H9 (cell line): ENCODE data around the gene IZUMO1. TPM values are rescaled to one million over a fixed set of nuclear protein-coding genes. Genes with fewer than 3 reads are reported as not detected.
"Not testable (repeated sequence)": the region's sequence is repeated elsewhere in the genome, so short reads cannot be mapped to it uniquely, and the experiment has no call there.

Experiments
- DNase-seq: peaks from one replicate; pipeline ENCODE4 v3.0.0-alpha.2; 2017
- H2AFZ ChIP-seq: one replicate; pipeline ENCODE4 v1.6.1; 2013; ENCODE audit warnings: mild to moderate bottlenecking, low read length, control low read depth, moderate library complexity
- H2AK5ac ChIP-seq: 2 replicates; pipeline ENCODE4 v1.6.1; 2013; ENCODE audit warnings: low read length, control low read depth, mixed read lengths; ENCODE audit not compliant: insufficient read length
- H2BK120ac ChIP-seq: one replicate; pipeline ENCODE4 v1.6.1; 2013; ENCODE audit warnings: low read depth, mild to moderate bottlenecking, low read length, control low read depth, inconsistent platforms; ENCODE audit not compliant: poor library complexity, severe bottlenecking
- H2BK12ac ChIP-seq: 2 replicates; pipeline ENCODE4 v1.6.1; 2013; ENCODE audit warnings: low read length, control low read depth, mixed read lengths, low read depth; ENCODE audit not compliant: insufficient read length
- H2BK15ac ChIP-seq: 2 replicates; pipeline ENCODE4 v1.6.1; 2013; ENCODE audit warnings: low read depth, low read length, control low read depth
- H2BK20ac ChIP-seq: one replicate; pipeline ENCODE4 v1.6.1; 2013; ENCODE audit warnings: low read depth, mild to moderate bottlenecking, low read length, control low read depth, inconsistent platforms; ENCODE audit not compliant: poor library complexity, severe bottlenecking
- H2BK5ac ChIP-seq: 2 replicates; pipeline ENCODE4 v1.6.1; 2013; ENCODE audit warnings: low read length, control low read depth, mixed read lengths; ENCODE audit not compliant: insufficient read length
- H3K14ac ChIP-seq: 2 replicates; pipeline ENCODE4 v1.6.1; 2013; ENCODE audit warnings: low read length, control low read depth; ENCODE audit not compliant: insufficient read depth
- H3K18ac ChIP-seq: 2 replicates; pipeline ENCODE4 v1.6.1; 2013; ENCODE audit warnings: low read depth, mild to moderate bottlenecking, mixed read lengths, low read length, control low read depth; ENCODE audit not compliant: insufficient read length
- H3K23ac ChIP-seq: 2 replicates; pipeline ENCODE4 v1.6.1; 2013; ENCODE audit warnings: low read length, control low read depth, mixed read lengths, low read depth; ENCODE audit not compliant: insufficient read length
- H3K23me2 ChIP-seq: 2 replicates; pipeline ENCODE4 v1.6.1; 2013; ENCODE audit warnings: low read depth, mild to moderate bottlenecking, mixed read lengths, low read length, control low read depth; ENCODE audit not compliant: insufficient read length, poor library complexity, severe bottlenecking
- H3K27ac ChIP-seq: 2 replicates; pipeline ENCODE4 v1.5.1; 2013; ENCODE audit warnings: low read length, control low read depth, mixed read lengths, low read depth; ENCODE audit not compliant: insufficient read length
- H3K27me3 ChIP-seq: 2 replicates; pipeline ENCODE4 v1.6.1; 2013; ENCODE audit warnings: low read length, control low read depth, inconsistent platforms; ENCODE audit not compliant: insufficient read depth
- H3K4ac ChIP-seq: 2 replicates; pipeline ENCODE4 v1.6.1; 2013; ENCODE audit warnings: low read depth, mild to moderate bottlenecking, control low read depth, inconsistent platforms, low read length, moderate library complexity
- H3K4me1 ChIP-seq: 2 replicates; pipeline ENCODE4 v1.6.1; 2013; ENCODE audit warnings: low read length, control low read depth, inconsistent platforms; ENCODE audit not compliant: insufficient read depth
- H3K4me2 ChIP-seq: 2 replicates; pipeline ENCODE4 v1.6.1; 2013; ENCODE audit warnings: low read length, control low read depth, mixed read lengths; ENCODE audit not compliant: insufficient read length, insufficient read depth
- H3K56ac ChIP-seq: 2 replicates; pipeline ENCODE4 v1.6.1; 2013; ENCODE audit warnings: low read depth, mild to moderate bottlenecking, mixed read lengths, low read length, control low read depth; ENCODE audit not compliant: insufficient read length
- H3K79me1 ChIP-seq: 2 replicates; pipeline ENCODE4 v1.6.1; 2013; ENCODE audit warnings: low read depth, mild to moderate bottlenecking, moderate library complexity, low read length, control low read depth, inconsistent platforms; ENCODE audit not compliant: insufficient read depth, poor library complexity, severe bottlenecking
- H3K79me2 ChIP-seq: 2 replicates; pipeline ENCODE4 v1.6.1; 2013; ENCODE audit warnings: low read length, control low read depth, inconsistent platforms; ENCODE audit not compliant: insufficient read depth
- H3K9ac ChIP-seq: 2 replicates; pipeline ENCODE4 v1.6.1; 2013; ENCODE audit warnings: low read length, control low read depth, mixed read lengths; ENCODE audit not compliant: insufficient read length; ENCODE audit errors: extremely low read depth
- H3K9me3 ChIP-seq: one replicate; pipeline ENCODE4 v1.6.1; 2013; ENCODE audit warnings: low read depth, low read length, inconsistent platforms; ENCODE audit not compliant: control insufficient read depth
- H3T11ph ChIP-seq: one replicate; pipeline ENCODE4 v1.6.1; 2013; ENCODE audit warnings: mild to moderate bottlenecking, low read length, control low read depth, inconsistent platforms
- H4K20me1 ChIP-seq: one replicate; pipeline ENCODE4 v1.6.1; 2013; ENCODE audit not compliant: control insufficient read depth, insufficient read length, insufficient read depth
- H4K5ac ChIP-seq: 2 replicates; pipeline ENCODE4 v1.6.1; 2013; ENCODE audit warnings: low read depth, mild to moderate bottlenecking, mixed read lengths, low read length, control low read depth; ENCODE audit not compliant: insufficient read length
- H4K8ac ChIP-seq: replicated peaks from 2 replicates; pipeline ENCODE4 v1.6.1; 2013; ENCODE audit warnings: low read length, control low read depth, mixed read lengths, low read depth; ENCODE audit not compliant: insufficient read length
- H4K91ac ChIP-seq: 2 replicates; pipeline ENCODE4 v1.6.1; 2013; ENCODE audit warnings: low read depth, mild to moderate bottlenecking, moderate library complexity, mixed read lengths, low read length, control low read depth; ENCODE audit not compliant: insufficient read length
- H3K27ac Mint-ChIP-seq, 3 experiments: 2 replicates in 2 of 3; 3 replicates in 1 of 3; pipeline ENCODE4 v1.8.0; 2020 to 2021; ENCODE audit warnings: mixed read lengths in 3 of 3, mild to moderate bottlenecking in 1 of 3, moderate library complexity in 1 of 3
- H3K27me3 Mint-ChIP-seq: 2 replicates; pipeline ENCODE4 v1.8.0; 2021; ENCODE audit warnings: low read depth, mild to moderate bottlenecking, moderate library complexity, mixed read lengths
- H3K36me3 Mint-ChIP-seq, 3 experiments: 2 replicates in 2 of 3; 3 replicates in 1 of 3; pipeline ENCODE4 v1.8.0; 2020 to 2021; ENCODE audit warnings: low read depth in 3 of 3, mixed read lengths in 3 of 3; ENCODE audit not compliant: insufficient read depth in 1 of 3
- H3K4me1 Mint-ChIP-seq, 2 experiments: 2 replicates each; pipeline ENCODE4 v1.8.0; 2020; ENCODE audit warnings: mixed read lengths in 2 of 2
- H3K4me3 Mint-ChIP-seq, 2 experiments: 2 replicates in 1 of 2; 3 replicates in 1 of 2; pipeline ENCODE4 v1.8.0; 2020 to 2021; ENCODE audit warnings: mild to moderate bottlenecking in 2 of 2, mixed read lengths in 2 of 2, moderate library complexity in 1 of 2
- H3K9me3 Mint-ChIP-seq, 2 experiments: 2 replicates in 1 of 2; 3 replicates in 1 of 2; pipeline ENCODE4 v1.8.0; 2020; ENCODE audit warnings: mild to moderate bottlenecking in 2 of 2, mixed read lengths in 2 of 2, moderate library complexity in 1 of 2
- WGBS: extraction: QIAGEN DNeasy Blood & Tissue Kit; methylation state at CpG from one replicate; pipeline ENCODE4 v1.1.7; 2013; ENCODE audit warnings: missing lambda C conversion rate, low lambda C conversion rate, mixed read lengths; ENCODE audit not compliant: insufficient read length; ENCODE audit errors: extremely low coverage; 5-methylcytosine and 5-hydroxymethylcytosine counted together
- total RNA-seq: library from RNA; stranded (reverse); gene quantifications from 2 replicates; pipeline ENCODE4 v1.2.1, GENCODE V29; 2021

Gene IZUMO1
- total RNA-seq, 1 experiment from 2014 or later = 3.7 TPM

- H3T11ph ChIP-seq, H4K5ac ChIP-seq, H2BK120ac ChIP-seq, H2BK20ac ChIP-seq, H3K79me2 ChIP-seq, H3K4me3 Mint-ChIP-seq, H4K20me1 ChIP-seq, H3K27ac Mint-ChIP-seq, H2BK15ac ChIP-seq, H3K14ac ChIP-seq, H3K4ac ChIP-seq, H3K18ac ChIP-seq, H3K9ac ChIP-seq, H3K36me3 Mint-ChIP-seq, H2BK5ac ChIP-seq, H4K8ac ChIP-seq, H3K27me3 ChIP-seq, H3K23me2 ChIP-seq, H3K9me3 Mint-ChIP-seq, H2BK12ac ChIP-seq, H3K4me2 ChIP-seq, H3K79me1 ChIP-seq, H3K4me1 ChIP-seq, H2AK5ac ChIP-seq, DNase-seq, H3K27ac ChIP-seq, H3K23ac ChIP-seq, H4K91ac ChIP-seq, H2AFZ ChIP-seq, H3K9me3 ChIP-seq, H3K56ac ChIP-seq: not testable (repeated sequence)
- H3K4me1 Mint-ChIP-seq = peaks cover 10 to 15% of the 10 kb centered on the region in 2 experiments
- WGBS = no CpG with 5 or more reads among the region's 5 CpGs
- peaks cover 33% of the 10 kb centered on the region for H3K27me3 Mint-ChIP-seq
Observed at GRCh38 chr19:48765816-48766215, 19.1 kb upstream of the IZUMO1 start.
